HG03060 (cell line): Measurements from ENCODE around the gene CFAP251.
"Not testable (repeated sequence)": the region's sequence is repeated elsewhere in the genome, so short reads cannot be mapped to it uniquely, and the experiment has no call there.

Experiments
- ATAC-seq: cut with Tn5 transposase; IDR thresholded peaks from one replicate; pipeline ENCODE4 v1.9.1; 2021; ENCODE audit warnings: low read depth, moderate number of reproducible peaks; ENCODE audit not compliant: unreplicated experiment

The CFAP251 gene

DNA sequence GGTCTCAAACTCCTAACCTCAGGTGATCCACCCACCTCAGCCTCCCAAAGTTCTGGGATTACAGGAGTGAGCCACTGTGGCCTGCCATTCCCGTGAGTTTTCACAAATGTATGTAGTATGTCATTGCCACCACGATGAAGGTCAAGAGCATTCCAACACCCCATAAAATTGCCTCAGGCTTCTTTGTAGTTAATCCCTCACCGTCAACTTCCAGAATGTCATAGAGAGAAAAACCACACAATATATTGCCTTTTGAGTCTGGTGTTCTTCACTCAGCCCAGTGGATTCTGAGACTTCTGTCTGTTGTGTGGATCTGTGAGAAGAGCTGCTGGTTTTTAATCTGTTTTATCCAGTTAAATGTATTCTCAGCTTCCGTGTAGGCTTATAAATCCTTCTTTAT is 12.6 kb upstream of the CFAP251 start:
- no peak for ATAC-seq

DNA sequence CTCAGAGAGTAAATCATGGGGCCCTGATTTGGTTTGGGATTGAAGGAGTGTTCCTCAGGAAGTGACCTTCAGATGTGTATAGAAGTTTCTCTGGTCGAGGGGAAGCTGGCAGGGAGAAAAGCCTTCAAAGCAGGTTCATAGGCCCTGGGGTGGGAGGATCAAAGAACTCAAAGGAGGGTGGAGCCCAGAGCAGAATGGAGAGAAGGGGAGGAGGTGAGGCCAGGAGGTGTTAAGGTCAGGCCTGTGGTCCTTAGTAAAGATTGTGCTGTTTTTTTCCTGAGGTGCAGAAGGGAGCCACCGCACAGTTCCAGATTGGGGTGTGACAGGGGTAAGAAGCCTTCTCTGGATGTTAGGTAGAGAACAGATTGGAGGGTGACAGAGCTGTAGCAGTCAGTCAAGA is 9.7 kb upstream of the CFAP251 start:
- ATAC-seq = no peak

DNA sequence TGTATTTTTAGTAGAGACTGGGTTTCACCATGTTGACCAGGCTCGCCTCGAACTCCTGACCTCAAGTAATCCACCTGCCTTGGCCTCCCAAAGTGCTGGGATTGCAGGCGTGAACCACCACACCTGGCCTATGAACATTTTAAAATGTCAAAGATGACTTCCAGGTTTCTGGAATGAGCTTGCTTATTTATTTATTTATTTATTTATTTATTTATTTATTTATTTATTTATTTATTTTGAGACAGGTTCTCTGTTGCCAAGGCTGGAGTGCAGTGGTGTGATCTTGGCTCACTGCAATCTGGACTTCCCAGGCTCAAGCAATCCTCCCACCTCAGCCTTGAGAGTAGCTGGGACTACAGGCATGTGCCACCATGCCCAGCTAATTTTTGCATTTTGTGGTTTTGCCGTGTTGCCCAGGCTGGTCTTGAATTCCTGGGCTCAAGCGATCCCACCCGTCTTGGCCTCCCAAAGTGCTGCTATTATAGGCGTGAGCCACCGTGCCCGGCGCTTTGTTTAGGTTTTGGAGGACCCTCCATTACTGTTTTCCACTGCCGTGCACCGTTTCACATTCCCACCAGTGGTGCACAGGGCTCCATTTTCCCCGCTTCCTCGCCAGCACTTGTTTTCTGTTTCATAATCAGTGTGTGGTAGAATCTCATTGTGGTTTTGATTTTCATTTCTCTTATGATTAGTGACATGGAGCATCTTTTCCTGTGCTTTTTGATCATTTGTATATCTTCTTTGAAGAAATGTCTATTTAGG is 6.4 kb upstream of the CFAP251 start:
- ATAC-seq = no peak

DNA sequence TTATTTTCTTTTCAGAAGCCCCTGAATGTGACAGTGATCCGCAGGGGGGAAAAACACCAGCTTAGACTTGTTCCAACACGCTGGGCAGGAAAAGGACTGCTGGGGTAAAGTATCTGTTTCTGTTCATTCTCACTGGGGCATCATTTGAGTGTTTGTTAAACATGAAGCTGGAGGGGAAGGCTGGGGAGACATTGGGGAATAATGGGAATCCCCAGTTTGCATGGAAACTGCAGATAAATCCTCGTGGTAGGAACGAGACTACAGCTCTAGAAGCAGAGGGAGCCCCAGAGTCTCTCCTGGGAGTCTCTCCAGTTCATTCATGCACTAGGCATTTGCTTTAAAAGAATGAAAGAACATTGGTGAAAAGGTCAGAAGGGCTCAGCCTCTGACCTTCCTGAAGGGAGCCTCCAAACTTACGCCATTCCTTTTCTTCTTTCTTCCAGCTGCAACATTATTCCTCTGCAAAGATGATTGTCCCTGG is 2.5 kb upstream of the CFAP251 start:
- no peak for ATAC-seq

GRCh38 chr12:121916719-121917118 is 1.7 kb upstream of the CFAP251 start:
- ATAC-seq = no peak

- ATAC-seq = no peak
These were observed 267 bp downstream of the CFAP251 start for GRCh38 chr12:121918679-121919038.

DNA sequence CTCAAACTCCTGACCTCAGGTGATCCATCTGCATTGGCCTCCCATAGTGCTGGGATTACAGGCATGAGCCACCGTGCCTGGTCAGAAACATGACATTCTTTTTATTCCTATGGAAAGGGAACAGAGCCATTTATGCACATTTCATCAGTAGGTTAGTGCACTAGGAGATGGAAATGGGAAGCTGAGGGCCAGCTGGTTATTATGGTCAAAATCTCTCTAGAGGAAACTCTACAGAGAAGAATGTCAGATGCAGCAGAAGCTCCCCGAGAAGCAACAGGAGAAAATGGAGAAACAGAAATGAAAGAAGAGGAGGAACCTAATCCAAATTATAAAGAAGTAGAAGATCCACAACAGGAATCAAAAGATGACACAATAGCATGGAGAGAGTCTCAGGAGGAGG is 2.7 kb downstream of the CFAP251 start:
- no peak for ATAC-seq

DNA sequence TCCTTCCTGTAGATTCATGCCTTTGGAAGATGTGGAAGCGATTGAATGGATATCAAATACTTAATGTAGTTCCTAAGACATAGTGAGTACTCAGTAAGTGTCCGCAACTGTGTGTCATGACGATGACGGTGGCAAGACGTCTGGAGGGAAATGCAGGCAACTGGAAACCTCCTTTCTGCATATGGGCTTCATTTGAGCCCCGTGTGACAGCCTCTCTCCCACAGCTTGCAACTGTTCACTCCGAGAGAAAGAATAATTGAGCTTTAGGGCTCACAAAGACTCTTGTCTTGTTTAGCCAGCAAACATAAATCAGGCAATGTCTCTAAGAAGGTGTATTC is 6.9 kb downstream of the CFAP251 start:
- no peak for ATAC-seq

- ATAC-seq = no peak
These were observed 8.7 kb downstream of the CFAP251 start for GRCh38 chr12:121926874-121927706.

GRCh38 chr12:121927813-121928212 is 9.4 kb downstream of the CFAP251 start:
- ATAC-seq = no peak

- ATAC-seq = not testable (repeated sequence)
These were observed 11.2 kb downstream of the CFAP251 start for GRCh38 chr12:121929545-121929944.

GRCh38 chr12:121930862-121931261 is 12.5 kb downstream of the CFAP251 start:
- no peak for ATAC-seq

DNA sequence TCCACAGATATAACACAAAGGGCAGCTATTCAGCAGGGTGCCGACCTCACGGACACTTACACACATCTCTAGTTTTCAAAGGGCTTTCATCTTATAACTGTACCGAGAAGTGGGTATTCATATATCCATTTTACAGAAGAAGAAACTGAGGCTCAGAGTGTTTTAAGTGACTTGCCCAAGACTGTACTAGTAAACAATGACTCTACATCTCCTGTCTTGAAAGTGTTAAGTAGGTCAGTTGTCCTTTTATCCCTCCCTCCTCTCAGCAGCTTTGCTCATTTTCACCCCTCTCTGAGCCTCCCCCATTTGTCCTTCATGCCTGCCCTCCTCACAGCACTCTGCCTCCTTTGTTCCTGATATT is 13.8 kb downstream of the CFAP251 start:
- no peak for ATAC-seq

DNA sequence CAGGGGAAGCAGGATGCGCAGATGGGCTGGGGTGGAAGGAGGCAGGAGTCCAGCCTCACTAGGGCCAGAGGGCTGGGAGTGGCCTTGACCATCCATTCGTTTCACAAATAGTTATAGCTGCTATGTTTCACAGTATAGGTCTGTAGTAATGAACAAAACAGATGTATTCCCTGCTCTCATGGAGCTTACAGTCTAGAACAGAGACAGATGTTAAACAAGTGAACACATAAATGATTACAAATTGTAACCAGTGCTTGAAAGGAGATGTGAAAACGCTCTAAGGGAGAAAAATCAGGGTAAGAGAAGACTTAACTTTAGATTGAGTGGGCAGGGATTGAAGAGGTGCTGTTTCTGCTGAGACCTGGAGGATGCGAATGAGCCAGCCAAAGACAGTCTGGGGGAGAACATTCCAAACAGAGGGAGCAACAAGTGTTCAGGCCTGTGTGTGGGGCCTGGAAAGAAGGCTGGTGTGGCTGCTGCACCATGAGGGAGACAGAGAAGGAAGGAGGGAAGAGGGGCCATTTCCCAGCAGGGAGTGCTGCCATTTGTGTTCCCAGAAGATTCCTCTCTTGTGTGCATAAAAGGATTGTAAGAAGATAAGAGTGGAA is 14.6 kb downstream of the CFAP251 start:
- ATAC-seq = no peak

GRCh38 chr12:121933522-121934308 is 15.3 kb downstream of the CFAP251 start:
- no peak for ATAC-seq

DNA sequence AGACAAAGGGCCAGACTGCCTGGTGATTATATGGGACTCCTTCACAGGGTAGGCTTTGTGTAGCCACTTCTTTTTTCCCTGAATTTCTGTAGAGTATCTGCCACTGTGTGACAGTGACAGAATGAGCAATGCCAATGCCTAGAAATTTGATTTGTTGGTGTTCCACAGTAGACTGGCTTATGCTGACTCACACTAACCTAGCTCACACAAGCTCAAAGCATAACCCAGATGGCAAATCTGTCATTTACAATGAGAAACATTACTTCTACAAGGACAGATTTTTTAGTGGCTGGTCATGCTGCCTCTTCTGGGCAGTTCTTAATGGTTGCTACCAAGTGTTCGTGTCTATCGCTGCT is 15.9 kb downstream of the CFAP251 start:
- ATAC-seq = no peak

GRCh38 chr12:121937654-121938053 is 19.3 kb downstream of the CFAP251 start:
- ATAC-seq = no peak

DNA sequence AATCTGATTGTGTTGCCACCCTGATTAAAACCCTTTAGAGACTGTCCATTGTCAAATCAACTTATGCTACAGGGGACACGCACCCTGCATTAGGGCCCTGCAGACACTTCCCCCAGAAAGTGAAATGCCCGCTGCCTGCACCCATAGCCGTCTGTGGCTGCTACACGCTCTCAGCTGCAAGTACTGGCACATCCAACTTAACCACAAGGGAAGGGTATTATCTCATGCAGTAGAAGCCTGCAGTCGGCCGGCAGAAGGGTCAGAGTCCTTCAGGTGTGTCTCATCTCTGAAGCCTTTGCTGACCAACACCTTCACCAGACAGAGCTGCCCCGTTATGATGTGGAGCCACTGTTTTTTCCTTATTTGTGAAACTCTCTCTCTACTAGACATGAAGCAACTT is 20.8 kb downstream of the CFAP251 start:
- no peak for ATAC-seq

GRCh38 chr12:121939992-121940766 is 21.8 kb downstream of the CFAP251 start:
- ATAC-seq = no peak

DNA sequence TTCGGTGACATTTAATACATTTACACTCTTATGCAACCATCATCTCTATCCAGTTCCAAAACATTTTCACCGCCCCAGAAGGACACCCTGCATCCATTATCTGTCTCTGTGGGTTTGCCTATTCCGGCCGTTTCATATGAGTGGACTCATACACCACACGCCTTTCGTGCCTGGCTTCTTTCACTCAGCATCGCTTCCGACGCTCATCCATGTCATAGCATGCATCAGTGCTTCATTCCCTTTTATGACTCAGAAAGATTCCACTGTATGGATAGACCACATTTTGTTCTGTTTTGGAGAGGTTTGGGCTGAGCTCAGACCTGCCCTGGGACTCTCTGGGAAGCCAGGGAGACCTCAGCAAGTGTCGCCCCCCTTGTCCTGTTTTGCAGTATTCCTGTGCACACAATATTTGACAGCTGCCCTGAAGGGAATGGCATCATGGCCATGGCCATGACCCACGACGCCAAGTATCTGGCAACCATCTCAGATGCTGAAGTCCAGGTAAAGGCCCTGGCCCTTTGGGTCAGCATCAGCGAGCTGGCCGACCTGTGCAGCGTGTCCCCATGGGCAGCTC is 23.8 kb downstream of the CFAP251 start:
- no peak for ATAC-seq
